Prostate gland (tissue), 2 donors: ENCODE data around the gene CDH5.

Experiments
- POLR2A ChIP-seq: fragments of 450-650 bp; IDR thresholded peaks from one replicate; pipeline ENCODE4 v1.6.1; 2016; ENCODE audit warnings: antibody characterized with exemption, mild to moderate bottlenecking
- POLR2AphosphoS5 ChIP-seq: sonication (generic); formaldehyde crosslinking; IDR thresholded peaks from one replicate; pipeline ENCODE4 v1.6.1; 2017; ENCODE audit warnings: antibody characterized with exemption
- TF ChIP-seq, protein P1 (sequence below), 4 experiments: fragments of 200-600 bp in 2 of 4; fragments of 450-650 bp in 2 of 4; sonication (generic) in 2 of 4; IDR thresholded peaks; 1 replicate in 3 of 4; 2 replicates in 1 of 4; pipeline ENCODE4 v1.5.1; 2016 to 2019; ENCODE audit warnings: antibody characterized with exemption in 4 of 4, mild to moderate bottlenecking in 2 of 4, moderate library complexity in 2 of 4

DNA sequence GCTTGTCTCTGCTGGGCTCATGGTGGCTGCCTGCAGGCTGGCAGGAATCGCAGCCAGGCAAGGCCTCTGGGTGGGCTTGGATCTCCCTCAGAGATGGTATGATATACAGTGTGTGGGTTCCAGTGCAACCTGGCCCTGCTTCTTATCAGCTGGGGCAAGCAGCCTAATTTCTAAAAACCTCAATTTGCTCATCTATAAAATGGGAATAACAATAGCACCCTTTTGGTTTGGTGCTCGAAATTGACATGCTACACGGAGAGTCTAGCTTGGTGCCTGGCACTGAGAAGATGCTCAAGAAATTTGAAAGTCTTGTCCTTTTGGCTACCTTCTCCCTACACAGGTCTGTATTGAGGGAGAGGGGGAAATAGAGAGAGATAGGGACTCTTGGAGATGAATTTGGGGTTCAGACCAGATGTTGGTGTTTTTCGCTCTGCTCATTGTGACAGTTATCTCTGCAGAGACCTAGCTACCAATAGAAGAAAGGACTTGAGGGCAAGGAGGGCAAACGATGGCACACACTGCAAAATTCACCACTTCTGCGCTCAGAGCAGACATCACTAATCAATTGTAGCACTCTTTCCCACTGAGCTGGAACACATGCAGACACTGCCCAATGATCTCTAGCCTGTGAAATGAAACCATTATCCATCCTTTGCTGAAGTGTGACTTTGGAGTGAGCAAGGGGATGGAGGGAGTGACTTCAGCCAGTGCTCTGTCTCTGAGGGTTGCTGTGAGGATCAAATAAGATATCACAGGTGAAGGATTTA lies 76.2 kb downstream of the CDH5 start:
- TF ChIP-seq, protein P1, sequence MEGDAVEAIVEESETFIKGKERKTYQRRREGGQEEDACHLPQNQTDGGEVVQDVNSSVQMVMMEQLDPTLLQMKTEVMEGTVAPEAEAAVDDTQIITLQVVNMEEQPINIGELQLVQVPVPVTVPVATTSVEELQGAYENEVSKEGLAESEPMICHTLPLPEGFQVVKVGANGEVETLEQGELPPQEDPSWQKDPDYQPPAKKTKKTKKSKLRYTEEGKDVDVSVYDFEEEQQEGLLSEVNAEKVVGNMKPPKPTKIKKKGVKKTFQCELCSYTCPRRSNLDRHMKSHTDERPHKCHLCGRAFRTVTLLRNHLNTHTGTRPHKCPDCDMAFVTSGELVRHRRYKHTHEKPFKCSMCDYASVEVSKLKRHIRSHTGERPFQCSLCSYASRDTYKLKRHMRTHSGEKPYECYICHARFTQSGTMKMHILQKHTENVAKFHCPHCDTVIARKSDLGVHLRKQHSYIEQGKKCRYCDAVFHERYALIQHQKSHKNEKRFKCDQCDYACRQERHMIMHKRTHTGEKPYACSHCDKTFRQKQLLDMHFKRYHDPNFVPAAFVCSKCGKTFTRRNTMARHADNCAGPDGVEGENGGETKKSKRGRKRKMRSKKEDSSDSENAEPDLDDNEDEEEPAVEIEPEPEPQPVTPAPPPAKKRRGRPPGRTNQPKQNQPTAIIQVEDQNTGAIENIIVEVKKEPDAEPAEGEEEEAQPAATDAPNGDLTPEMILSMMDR (IDR thresholded peaks at IDR 0.05): no peak
- no peak for TF ChIP-seq POLR2A
- no peak for TF ChIP-seq POLR2AphosphoS5
